HepG2 (cell line): ENCODE measurements around the gene VAC14. TPM values are rescaled to one million over a fixed set of nuclear protein-coding genes. Genes with fewer than 3 reads are reported as not detected.
"Not testable (repeated sequence)": the region's sequence is repeated elsewhere in the genome, so short reads cannot be mapped to it uniquely, and the experiment has no call there.

Experiments
- ATAC-seq: fragments of 200-7000 bp; cut with Tn5 transposase; 3 replicates; pipeline ENCODE4 v1.9.1; 2020; ENCODE audit warnings: mild to moderate bottlenecking, moderate library complexity
- BruUV-seq: library from RNA; stranded (reverse); fragments of 400-500 nt; replicated peaks from 2 replicates; lab custom pipeline; 2021; lab: Mats Ljungman, UMichigan
- CTCF ChIA-PET: fragments of 300-600 bp; formaldehyde crosslinking; extraction: SDS; loops from one replicate; lab custom pipeline; 2021; ENCODE audit warnings: low total read pairs, inconsistent platforms, low intra/inter-chr PET ratio; lab: Yijun Ruan, JAX
- POLR2A ChIA-PET: fragments of 350-600 bp; sonication (Branson Sonifier 250); formaldehyde crosslinking; loops from one replicate; lab custom pipeline; 2020; ENCODE audit warnings: antibody characterized with exemption, inconsistent platforms; lab: Yijun Ruan, JAX
- DNase-seq: peaks from one replicate; pipeline ENCODE4 v3.0.0-alpha.2; 2015; ENCODE audit warnings: low spot score
- FAIRE-seq: peaks from 3 replicates; lab custom pipeline; 2011; peaks lifted over from hg19 to GRCh38; lab: Jason Lieb, UNC
- H2AFZ ChIP-seq: one replicate; pipeline ENCODE4 v1.6.1; 2011; ENCODE audit warnings: low read length, inconsistent platforms
- H3K27ac ChIP-seq: fragments of 300-600 bp; 3 replicates; pipeline ENCODE4 v1.8.0; 2011; ENCODE audit warnings: mixed run types, mild to moderate bottlenecking, mixed read lengths, low read length, inconsistent platforms; ENCODE audit not compliant: insufficient read depth; ENCODE audit errors: extremely low read length
- H3K27me3 ChIP-seq, 2 experiments: fragments of 200-600 bp in 1 of 2; 2 replicates in 1 of 2; 3 replicates in 1 of 2; pipeline versions ENCODE4 v1.6.0 to v1.8.0; 2011; ENCODE audit warnings: low read length in 2 of 2, mild to moderate bottlenecking in 2 of 2, moderate library complexity in 2 of 2, inconsistent platforms in 1 of 2; ENCODE audit not compliant: insufficient read depth in 2 of 2, control insufficient read depth in 1 of 2
- H3K36me3 ChIP-seq, 2 experiments: fragments of 200-600 bp in 1 of 2; replicated peaks in 1 of 2; 2 replicates in 1 of 2; 3 replicates in 1 of 2; pipeline versions ENCODE4 v1.5.1 to v1.8.0; 2011; ENCODE audit warnings: low read length in 2 of 2, inconsistent platforms in 1 of 2; ENCODE audit not compliant: insufficient read depth in 2 of 2, control insufficient read depth in 1 of 2
- H3K4me1 ChIP-seq: 2 replicates; pipeline ENCODE4 v1.5.1; 2012; ENCODE audit warnings: low read length, inconsistent platforms; ENCODE audit not compliant: insufficient read depth
- H3K4me2 ChIP-seq: 2 replicates; pipeline ENCODE4 v1.6.0; 2011; ENCODE audit warnings: low read depth, low read length, inconsistent platforms
- H3K4me3 ChIP-seq, 3 experiments: fragments of 200-600 bp in 1 of 3; sonication (generic), shearing (Covaris generic) in 1 of 3; replicated peaks in 1 of 3; 2 replicates each; pipeline ENCODE4 v1.5.1; 2011 to 2016; ENCODE audit warnings: low read length in 3 of 3, inconsistent platforms in 2 of 3, low read depth in 2 of 3, mild to moderate bottlenecking in 2 of 3, control low read depth in 1 of 3, mixed read lengths in 1 of 3; ENCODE audit not compliant: insufficient read depth in 1 of 3
- H3K79me2 ChIP-seq: one replicate; pipeline ENCODE4 v1.6.1; 2011; ENCODE audit warnings: low read length, inconsistent platforms; ENCODE audit not compliant: insufficient read depth
- H3K9ac ChIP-seq: 2 replicates; pipeline ENCODE4 v1.6.0; 2011; ENCODE audit warnings: mild to moderate bottlenecking, low read depth, low read length, inconsistent platforms; ENCODE audit not compliant: insufficient read depth
- H3K9me3 ChIP-seq: 2 replicates; pipeline ENCODE4 v1.5.1; 2012; ENCODE audit warnings: mild to moderate bottlenecking, low read length
- H4K20me1 ChIP-seq: 2 replicates; pipeline ENCODE4 v1.6.0; 2011; ENCODE audit warnings: inconsistent platforms, mild to moderate bottlenecking, low read length, moderate library complexity; ENCODE audit not compliant: insufficient read depth
- WGBS: methylation state at CpG from one replicate; pipeline ENCODE4 v1.1.6; 2017; ENCODE audit warnings: low lambda C conversion rate; 5-methylcytosine and 5-hydroxymethylcytosine counted together
- in situ Hi-C: cut with HindIII; loops from 2 replicates; pipeline ENCODE4 v1.10.0; 2017; ENCODE audit warnings: low pct_unique_long_range_greater_than_20kb; ENCODE audit not compliant: extremely low pct_ligation_motif_present
- intact Hi-C: fragments of 100-400 bp; cut with micrococcal nuclease; formaldehyde crosslinking; loops from one replicate; pipeline ENCODE4 v1.10.0; 2022; ENCODE audit not compliant: unreplicated experiment
- polyA plus RNA-seq, 8 experiments: library from polyadenylated mRNA; depleted of rRNA in 3 of 8; stranded (reverse) in 7 of 8; unstranded in 1 of 8; fragments of >200 nt; fragmentation: Illumina TruSeq in 4 of 8; extraction: Trizol in 4 of 8; gene quantifications; 2 replicates each; pipeline versions ENCODE4 v1.2.1 to v1.2.3, GENCODE V29; 2011 to 2016; ENCODE audit warnings: low read depth in 4 of 8, missing spikeins in 1 of 8, mixed read lengths in 1 of 8; ENCODE audit not compliant: insufficient read depth in 1 of 8
- total RNA-seq, 5 experiments: library from RNA; depleted of rRNA; stranded (reverse); fragments of >200 nt; fragmentation: Illumina TruSeq; extraction: Trizol; gene quantifications; 2 replicates each; pipeline ENCODE4 v1.2.3, GENCODE V29; 2016; ENCODE audit warnings: low read depth in 1 of 5

Gene VAC14
- total and polyA plus RNA-seq, 2 of the 13 experiments (the other 11 are each of a cell fraction or from before 2014, with no cell fraction given) = 23.5 to 24.6 TPM

DNA sequence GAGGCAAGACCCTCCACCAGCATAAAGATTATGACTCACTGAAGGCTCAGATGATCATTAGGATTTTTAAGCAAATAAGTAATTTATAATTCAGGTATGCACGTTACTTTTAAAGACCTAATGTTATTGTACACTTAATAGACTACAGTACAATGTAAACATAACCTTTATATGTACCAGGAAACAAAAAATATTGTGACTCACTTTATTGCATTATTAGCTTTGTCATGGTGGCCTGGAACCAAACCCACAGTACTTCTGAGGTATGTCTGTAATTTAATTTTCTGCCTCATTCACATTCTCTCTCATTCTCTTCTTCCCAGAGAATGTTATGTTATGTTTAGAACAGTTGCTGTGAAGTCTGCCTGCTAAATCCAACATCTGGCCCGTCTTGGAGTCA lies 21.8 kb upstream of the VAC14 start:
- BruUV-seq, FAIRE-seq, H3K4me2 ChIP-seq, H3K27me3 ChIP-seq, H3K36me3 ChIP-seq, in situ Hi-C loops, intact Hi-C loops, H4K20me1 ChIP-seq, H3K9ac ChIP-seq, CTCF ChIA-PET, H3K79me2 ChIP-seq, H3K4me1 ChIP-seq, H3K9me3 ChIP-seq, ATAC-seq, H3K4me3 ChIP-seq, H3K27ac ChIP-seq, DNase-seq, POLR2A ChIA-PET, H2AFZ ChIP-seq: not testable (repeated sequence)
- 0% methylated on average over 1 of the region's 2 CpGs for WGBS

DNA sequence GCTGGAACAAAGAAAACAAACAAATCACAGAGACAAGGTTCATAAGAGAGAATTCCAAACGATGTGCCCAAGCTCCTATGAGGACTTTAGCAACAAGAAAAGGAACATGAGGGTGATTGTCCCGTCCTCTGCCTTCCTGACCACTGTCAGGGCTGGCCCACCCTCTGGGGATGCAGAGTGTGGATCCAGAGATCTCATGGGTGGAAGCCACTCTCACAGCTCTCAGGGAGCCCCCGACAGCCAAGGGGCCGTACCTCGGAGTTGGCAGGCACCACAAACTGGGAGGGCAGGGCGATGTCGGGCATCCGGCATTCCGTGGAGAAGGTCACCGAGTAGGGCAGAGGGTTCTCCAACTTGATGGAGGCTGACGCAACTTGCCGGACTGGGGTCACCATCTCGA lies 17.1 kb upstream of the VAC14 start:
- CTCF ChIA-PET, ATAC-seq, H3K9me3 ChIP-seq, H4K20me1 ChIP-seq, H3K4me2 ChIP-seq, DNase-seq, H3K4me1 ChIP-seq, FAIRE-seq, H3K36me3 ChIP-seq, in situ Hi-C loops, H2AFZ ChIP-seq, H3K27me3 ChIP-seq, H3K79me2 ChIP-seq, BruUV-seq, H3K27ac ChIP-seq, intact Hi-C loops, POLR2A ChIA-PET, H3K4me3 ChIP-seq, H3K9ac ChIP-seq: not testable (repeated sequence)
- 33% methylated on average over 5 of the region's 13 CpGs for WGBS
